Mucosa of descending colon (tissue), 3 donors: Measurements from ENCODE around the gene MRPL55. TPM values are rescaled to one million over a fixed set of nuclear protein-coding genes. Genes with fewer than 3 reads are reported as not detected.

ENCODE experiments used
- ATAC-seq: fragments of 200-7000 bp; cut with Tn5 transposase; one replicate; pipeline ENCODE4 v1.9.1; 2020; ENCODE audit warnings: mild to moderate bottlenecking, moderate library complexity
- DNase-seq, 3 donors: peaks; one replicate each; pipeline ENCODE4 v3.0.0-alpha.2; 2020
- H3K36me3 ChIP-seq: fragments of 200-600 bp; one replicate; pipeline ENCODE4 v1.8.0; 2021; ENCODE audit warnings: low read depth, mild to moderate bottlenecking
- H3K4me1 ChIP-seq: fragments of 200-600 bp; one replicate; pipeline ENCODE4 v1.8.0; 2021; ENCODE audit warnings: low read depth, mild to moderate bottlenecking
- H3K4me3 ChIP-seq: fragments of 200-600 bp; one replicate; pipeline ENCODE4 v1.8.0; 2021; ENCODE audit warnings: mild to moderate bottlenecking
- H3K9me3 ChIP-seq: fragments of 200-600 bp; one replicate; pipeline ENCODE4 v1.8.0; 2021; ENCODE audit warnings: mild to moderate bottlenecking
- CTCF ChIP-seq: fragments of 200-600 bp; IDR thresholded peaks from one replicate; pipeline ENCODE4 v1.8.0; 2022; ENCODE audit warnings: antibody characterized with exemption, mild to moderate bottlenecking
- intact Hi-C, 2 donors: fragments of 100-400 bp; cut with DNase I in 1 of 2; cut with micrococcal nuclease in 1 of 2; formaldehyde crosslinking; loops; one replicate each; pipeline versions ENCODE4 v1.11.0 to v1.11.1; 2022; cut with DNase I, micrococcal nuclease
- microRNA-seq: library from miRNA; unstranded; fragments of <30 nt; microRNA quantifications from one replicate; pipeline ENCODE4, GENCODE V29; 2019
- total RNA-seq, 3 donors: library from RNA; stranded (reverse); fragmentation: NEBNext Ultra II Directional in 2 of 3; extraction: Animal tissue kit (Norgen Biotek cat#: 25700) in 2 of 3; gene quantifications; one replicate each; pipeline versions ENCODE4 v1.2.1 to v1.2.4, GENCODE V29; 2021 to 2023
- donor health status: DM: no; HTN: no; CAD: no; lungs with moderate emphysema.
- donor health status: DM: no; HTN: no; CAD: no.
- donor health status: DM: no; HTN: yes; CAD: no.

Gene MRPL55
- total RNA-seq, 3 donors from 2014 or later, result 24.3 to 42.1 (median 37.3) TPM

- H3K9me3 ChIP-seq, result no peaks in the 10 kb centered on the region
- ATAC-seq (peak; percentile 40), DNase-seq (no peak)
- no peak overlapping the region for H3K4me3 ChIP-seq
- TF ChIP-seq CTCF, result no peak
- H3K36me3 ChIP-seq, result no peaks in the 10 kb centered on the region
- peaks cover 17% of the 10 kb centered on the region for H3K4me1 ChIP-seq
- intact Hi-C loops, result no loop called here
Observed at GRCh38 chr1:228058949-228059633, 50.0 kb downstream of the MRPL55 start.

- Histone ChIP-seq H3K9me3 (no peaks in the 10 kb centered on the region), H3K4me1 (peaks cover 17% of the 10 kb centered on the region), H3K36me3 (no peaks in the 10 kb centered on the region), H3K4me3 (no peak overlapping the region)
- intact Hi-C loops, result no loop called here
- DNase-seq, result peak in 1 of 3 donors; percentile 21
- ATAC-seq, result no peak
- no peak for TF ChIP-seq CTCF
Observed at GRCh38 chr1:228058172-228058948, 50.7 kb downstream of the MRPL55 start.

Small RNA genes lying within 50 kb of the gene (microRNA-seq; reads per million reads assigned to microRNA genes)
- gene MIR3620, result 1.9 reads per million

Other genes starting within 250 kb of the MRPL55 start
- 10 to 100 TPM in 1 of 3 donors, 1 to 10 TPM in 2; 1.7 to 12.7 (median 2.4) TPM for gene WNT9A, start 161.4 kb downstream of the MRPL55 start, total RNA-seq
- gene WNT3A, start 102.3 kb downstream of the MRPL55 start, total RNA-seq, result not detected
- 100 to 1,000 TPM; 339 to 490 (median 479) TPM for gene ARF1, start 26.6 kb downstream of the MRPL55 start, total RNA-seq
- gene C1orf35, start 6.0 kb downstream of the MRPL55 start, total RNA-seq, result 10 to 100 TPM; 10.6 to 15.7 (median 13.9) TPM
- gene GUK1, start 31.0 kb upstream of the MRPL55 start, total RNA-seq, result 100 to 1,000 TPM; 165 to 182 (median 178) TPM
- 1 to 10 TPM in 2 of 3 donors, under 1 TPM in 1; 0.55 to 8.9 (median 1.5) TPM for gene GJC2, start 40.6 kb upstream of the MRPL55 start, total RNA-seq
- 10 to 100 TPM; 11.5 to 12.9 (median 11.8) TPM for gene IBA57, start 56.5 kb upstream of the MRPL55 start, total RNA-seq
- 10 to 100 TPM in 1 of 3 donors, 1 to 10 TPM in 2; 4.2 to 30.9 (median 7.5) TPM for gene OBSCN, start 98.7 kb upstream of the MRPL55 start, total RNA-seq